Trophoblast cell (in vitro differentiated cells and primary cell): ENCODE measurements around the gene MANEAL.

Experiments used
- DNase-seq, 2 donors: peaks; one replicate each; pipeline ENCODE4 v3.0.0-alpha.2; 2016
- H2AFZ ChIP-seq: 2 replicates; pipeline ENCODE4 v1.6.1; 2013; ENCODE audit warnings: low read length, moderate library complexity, mild to moderate bottlenecking; ENCODE audit not compliant: insufficient read depth, poor library complexity
- H2AK5ac ChIP-seq: 2 replicates; pipeline ENCODE4 v1.6.1; 2013; ENCODE audit warnings: mild to moderate bottlenecking, low read length
- H2BK120ac ChIP-seq: 2 replicates; pipeline ENCODE4 v1.6.1; 2013; ENCODE audit warnings: low read length, mild to moderate bottlenecking, moderate library complexity; ENCODE audit not compliant: insufficient read depth, poor library complexity
- H2BK12ac ChIP-seq: 2 replicates; pipeline ENCODE4 v1.6.1; 2013; ENCODE audit warnings: mild to moderate bottlenecking, low read length, moderate library complexity
- H2BK5ac ChIP-seq: 2 replicates; pipeline ENCODE4 v1.6.1; 2013; ENCODE audit warnings: low read length, low read depth, moderate library complexity, mild to moderate bottlenecking; ENCODE audit not compliant: poor library complexity
- H3K14ac ChIP-seq: 2 replicates; pipeline ENCODE4 v1.6.1; 2013; ENCODE audit warnings: mild to moderate bottlenecking, low read length
- H3K18ac ChIP-seq: 2 replicates; pipeline ENCODE4 v1.6.1; 2013; ENCODE audit warnings: mild to moderate bottlenecking, low read length
- H3K23ac ChIP-seq: 2 replicates; pipeline ENCODE4 v1.6.1; 2013; ENCODE audit warnings: low read length
- H3K27ac ChIP-seq: 2 replicates; pipeline ENCODE4 v1.5.1; 2013; ENCODE audit warnings: low read depth, mild to moderate bottlenecking, inconsistent platforms, low read length, moderate library complexity
- H3K27me3 ChIP-seq: 2 replicates; pipeline ENCODE4 v1.6.1; 2013; ENCODE audit warnings: inconsistent platforms, mild to moderate bottlenecking, low read length, moderate library complexity; ENCODE audit not compliant: insufficient read depth
- H3K36me3 ChIP-seq, 2 experiments: 1 replicate in 1 of 2; 2 replicates in 1 of 2; pipeline ENCODE4 v1.6.1; 2013; ENCODE audit warnings: low read length in 2 of 2, mild to moderate bottlenecking in 2 of 2, moderate library complexity in 1 of 2; ENCODE audit not compliant: insufficient read depth in 2 of 2, control insufficient read depth in 1 of 2
- H3K4ac ChIP-seq: 2 replicates; pipeline ENCODE4 v1.6.1; 2013; ENCODE audit warnings: low read depth, mild to moderate bottlenecking, low read length, moderate library complexity
- H3K4me1 ChIP-seq, 2 experiments: 1 replicate in 1 of 2; 2 replicates in 1 of 2; pipeline ENCODE4 v1.6.1; 2013; ENCODE audit warnings: low read length in 2 of 2, mild to moderate bottlenecking in 2 of 2, moderate library complexity in 1 of 2; ENCODE audit not compliant: insufficient read depth in 2 of 2, control insufficient read depth in 1 of 2
- H3K4me2 ChIP-seq: 2 replicates; pipeline ENCODE4 v1.6.1; 2013; ENCODE audit warnings: inconsistent platforms, mild to moderate bottlenecking, low read length, moderate library complexity
- H3K4me3 ChIP-seq: 2 replicates; pipeline ENCODE4 v1.5.1; 2013; ENCODE audit warnings: mild to moderate bottlenecking, low read depth, low read length, inconsistent platforms
- H3K79me1 ChIP-seq: one replicate; pipeline ENCODE4 v1.6.1; 2013; ENCODE audit warnings: low read length
- H3K79me2 ChIP-seq: 2 replicates; pipeline ENCODE4 v1.6.1; 2013; ENCODE audit warnings: low read length, mild to moderate bottlenecking; ENCODE audit not compliant: control insufficient read depth, insufficient read depth, poor library complexity
- H3K9ac ChIP-seq: 2 replicates; pipeline ENCODE4 v1.6.1; 2013; ENCODE audit warnings: mild to moderate bottlenecking, low read length
- H3K9me3 ChIP-seq: 2 replicates; pipeline ENCODE4 v1.6.1; 2013; ENCODE audit warnings: low read depth, mild to moderate bottlenecking, control low read depth, inconsistent platforms, low read length; ENCODE audit not compliant: insufficient read depth
- H4K12ac ChIP-seq: 2 replicates; pipeline ENCODE4 v1.6.1; 2013; ENCODE audit warnings: low read depth, mild to moderate bottlenecking, low read length, moderate library complexity
- H4K8ac ChIP-seq: 2 replicates; pipeline ENCODE4 v1.6.1; 2013; ENCODE audit warnings: low read depth, mild to moderate bottlenecking, low read length, moderate library complexity
- H4K91ac ChIP-seq: one replicate; pipeline ENCODE4 v1.6.1; 2013; ENCODE audit warnings: low read depth, mild to moderate bottlenecking, low read length, moderate library complexity
- WGBS: extraction: QIAGEN DNeasy Blood & Tissue Kit; methylation state at CpG from one replicate; pipeline ENCODE4 v1.1.7; 2013; ENCODE audit warnings: missing lambda C conversion rate; ENCODE audit not compliant: insufficient read length, insufficient coverage; ENCODE audit errors: extremely low coverage; 5-methylcytosine and 5-hydroxymethylcytosine counted together

Gene MANEAL

DNA sequence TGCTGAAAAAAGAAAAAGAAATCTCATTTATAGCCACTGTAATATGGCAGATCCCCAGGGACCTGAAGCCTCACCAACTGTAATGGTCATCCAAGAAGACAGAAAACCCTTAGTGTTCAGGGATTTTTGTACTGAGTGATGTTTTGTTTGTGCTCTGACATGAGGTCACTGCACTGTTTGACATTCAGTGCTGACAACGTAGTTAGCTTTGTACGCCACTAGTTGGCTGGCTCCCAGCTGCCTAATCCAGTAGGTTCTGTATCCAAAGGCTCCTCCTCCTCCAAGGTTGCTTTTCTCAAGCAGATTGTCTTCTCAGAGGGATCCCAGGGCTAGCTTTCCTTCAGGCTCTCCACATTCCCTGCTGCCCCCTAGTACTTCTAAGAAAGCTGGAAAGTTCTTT lies 23.8 kb downstream of the MANEAL start:
- H3K79me2 ChIP-seq = no peaks in the 10 kb centered on the region
- no peak overlapping the region for H2AFZ ChIP-seq
- H2AK5ac ChIP-seq = no peak overlapping the region
- H3K4me3 ChIP-seq = no peak overlapping the region
- H3K27ac ChIP-seq = no peak overlapping the region
- H2BK5ac ChIP-seq = no peak overlapping the region
- H4K12ac ChIP-seq = no peak overlapping the region
- H3K18ac ChIP-seq = no peak overlapping the region
- no peak for DNase-seq
- H3K4ac ChIP-seq = no peak overlapping the region
- no peak overlapping the region for H4K91ac ChIP-seq
- H3K9ac ChIP-seq = no peak overlapping the region
- no peak overlapping the region for H3K14ac ChIP-seq
- no peak overlapping the region for H3K23ac ChIP-seq
- no CpG with 5 or more reads among the region's 2 CpGs for WGBS
- H3K4me2 ChIP-seq = no peak overlapping the region
- H3K36me3 ChIP-seq = peaks cover 30 to 44% of the 10 kb centered on the region in 2 experiments
- no peaks in the 10 kb centered on the region for H3K27me3 ChIP-seq
- no peaks in the 10 kb centered on the region for H3K79me1 ChIP-seq
- no peak overlapping the region for H2BK120ac ChIP-seq
- no peak overlapping the region for H4K8ac ChIP-seq
- no peaks in the 10 kb centered on the region for H3K9me3 ChIP-seq
- H3K4me1 ChIP-seq = no peaks in the 10 kb centered on the region
- H2BK12ac ChIP-seq = no peak overlapping the region

DNA sequence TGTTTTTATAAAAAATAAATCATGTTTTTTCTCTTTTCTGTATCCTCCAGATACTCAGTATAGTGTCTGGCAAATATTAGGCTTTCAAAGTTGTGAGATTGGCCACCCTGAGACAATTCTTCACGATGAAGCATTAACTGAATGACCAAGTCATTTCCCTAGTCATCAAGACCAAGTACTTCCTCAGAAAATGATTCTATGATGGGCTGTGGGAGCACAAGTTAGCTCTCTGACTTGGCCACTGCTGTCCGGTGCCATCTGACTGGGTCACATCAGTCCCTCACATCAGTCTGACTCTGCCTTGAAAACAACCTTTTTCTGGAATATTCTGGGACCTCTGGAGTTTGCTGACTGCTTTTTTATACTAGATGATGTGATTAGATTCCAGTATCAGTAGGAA lies 27.8 kb downstream of the MANEAL start:
- no peak overlapping the region for H3K18ac ChIP-seq
- H3K4me3 ChIP-seq = no peak overlapping the region
- no peak overlapping the region for H3K27ac ChIP-seq
- no peaks in the 10 kb centered on the region for H3K9me3 ChIP-seq
- H3K4me1 ChIP-seq = no peaks in the 10 kb centered on the region
- no peak overlapping the region for H3K23ac ChIP-seq
- no peak for DNase-seq
- H2BK5ac ChIP-seq = no peak overlapping the region
- peaks cover 18 to 40% of the 10 kb centered on the region in 2 experiments for H3K36me3 ChIP-seq
- H3K4me2 ChIP-seq = no peak overlapping the region
- no peak overlapping the region for H2AK5ac ChIP-seq
- H4K12ac ChIP-seq = no peak overlapping the region
- no peak overlapping the region for H2BK120ac ChIP-seq
- no peak overlapping the region for H3K14ac ChIP-seq
- H3K4ac ChIP-seq = no peak overlapping the region
- WGBS = no CpG with 5 or more reads among the region's 2 CpGs
- H3K79me2 ChIP-seq = no peaks in the 10 kb centered on the region
- no peak overlapping the region for H4K91ac ChIP-seq
- H3K9ac ChIP-seq = no peak overlapping the region
- no peak overlapping the region for H2BK12ac ChIP-seq
- no peaks in the 10 kb centered on the region for H3K79me1 ChIP-seq
- no peak overlapping the region for H4K8ac ChIP-seq
- no peaks in the 10 kb centered on the region for H3K27me3 ChIP-seq
- no peak overlapping the region for H2AFZ ChIP-seq

DNA sequence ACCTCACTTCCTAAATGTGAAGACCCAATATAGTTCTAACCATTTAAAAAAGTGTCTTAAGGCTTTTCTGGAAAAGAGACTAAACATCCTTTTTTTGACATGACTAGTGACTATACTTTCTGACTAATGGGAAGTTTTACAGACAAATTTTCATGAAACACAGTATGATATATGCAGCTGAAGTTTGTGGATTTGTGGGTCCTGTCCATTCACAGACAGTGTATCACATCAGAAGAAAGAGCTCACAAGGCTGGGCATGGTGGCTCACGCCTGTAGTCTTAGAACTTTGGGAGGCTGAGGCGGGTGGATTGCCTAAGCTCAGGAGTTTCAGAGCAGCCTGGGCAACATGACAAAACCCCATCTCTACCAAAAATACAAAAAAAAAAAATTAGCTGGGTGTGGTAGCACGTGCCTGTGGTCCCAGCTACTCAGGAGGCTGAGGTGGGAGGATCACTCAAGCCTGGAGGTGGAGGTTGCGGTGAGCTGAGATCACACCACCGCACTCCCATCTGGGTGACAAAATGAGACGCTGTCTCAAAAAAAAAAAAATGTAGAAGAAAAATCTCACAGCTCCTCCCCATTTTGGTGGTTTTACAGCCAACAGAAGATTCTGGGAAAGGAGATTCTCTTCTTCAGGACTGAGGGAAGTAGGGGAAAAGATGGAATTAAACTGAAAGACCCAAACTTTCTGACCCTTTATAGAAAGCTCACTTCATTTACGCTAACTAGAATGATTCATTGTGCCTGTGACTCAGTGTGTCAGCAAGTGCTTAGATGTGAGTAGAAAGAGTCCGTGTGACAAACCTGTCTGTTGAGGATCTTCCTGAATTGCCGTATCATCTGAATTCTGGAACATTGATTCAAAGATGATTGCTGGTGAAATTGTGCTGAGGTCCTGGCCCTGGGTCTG lies 29.5 kb downstream of the MANEAL start:
- Histone ChIP-seq H3K4me3 (no peak overlapping the region), H3K79me1 (no peaks in the 10 kb centered on the region), H3K27me3 (no peaks in the 10 kb centered on the region), H2BK120ac (no peak overlapping the region), H3K14ac (no peak overlapping the region), H3K79me2 (no peaks in the 10 kb centered on the region), H3K9ac (no peak overlapping the region), H3K36me3 (peaks cover 18 to 33% of the 10 kb centered on the region in 2 experiments), H2BK12ac (no peak overlapping the region), H4K8ac (no peak overlapping the region), H3K23ac (no peak overlapping the region), H3K18ac (no peak overlapping the region), H4K12ac (no peak overlapping the region), H2BK5ac (no peak overlapping the region), H3K9me3 (no peaks in the 10 kb centered on the region), H2AK5ac (no peak overlapping the region), H3K4me2 (no peak overlapping the region), H4K91ac (no peak overlapping the region), H3K4ac (no peak overlapping the region), H3K27ac (no peak overlapping the region), H3K4me1 (no peaks in the 10 kb centered on the region), H2AFZ (no peak overlapping the region)
- no peak for DNase-seq
- no CpG with 5 or more reads among the region's 9 CpGs for WGBS

DNA sequence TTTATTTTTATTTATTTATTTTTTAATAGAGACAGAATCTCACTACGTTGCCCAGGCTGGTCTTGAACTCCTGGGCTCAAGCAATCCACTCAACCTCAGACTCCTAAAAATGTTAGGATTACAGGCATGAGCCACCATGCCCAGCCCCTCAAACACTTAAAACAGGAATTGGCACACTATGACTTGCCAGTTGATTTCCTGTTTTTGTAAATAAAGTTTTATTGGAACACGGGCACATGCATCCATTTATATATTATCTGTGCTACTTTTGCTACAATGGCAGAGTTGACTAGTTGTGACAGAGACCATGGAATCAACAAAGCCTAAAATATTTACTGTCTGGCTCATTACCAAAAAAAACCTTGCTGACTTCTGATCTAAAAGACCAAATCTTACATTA lies 30.4 kb downstream of the MANEAL start:
- no peak overlapping the region for H3K9ac ChIP-seq

More for the DNA sequence above, 30.4 kb downstream of the MANEAL start:
- H3K79me1 ChIP-seq = no peaks in the 10 kb centered on the region
- WGBS = no CpG with 5 or more reads among the region's 2 CpGs
- H2AFZ ChIP-seq = no peak overlapping the region
- no peaks in the 10 kb centered on the region for H3K79me2 ChIP-seq
- DNase-seq = no peak
- no peak overlapping the region for H3K14ac ChIP-seq
- H4K12ac ChIP-seq = no peak overlapping the region
- H3K27me3 ChIP-seq = no peaks in the 10 kb centered on the region
- H3K4me3 ChIP-seq = no peak overlapping the region
- H2AK5ac ChIP-seq = no peak overlapping the region
- no peak overlapping the region for H4K8ac ChIP-seq
- H4K91ac ChIP-seq = no peak overlapping the region
- no peak overlapping the region for H3K4me2 ChIP-seq
- no peaks in the 10 kb centered on the region for H3K4me1 ChIP-seq
- H3K23ac ChIP-seq = no peak overlapping the region
- H2BK5ac ChIP-seq = no peak overlapping the region
- peaks cover 16 to 32% of the 10 kb centered on the region in 2 experiments for H3K36me3 ChIP-seq
- no peak overlapping the region for H3K18ac ChIP-seq
- H3K4ac ChIP-seq = no peak overlapping the region
- no peak overlapping the region for H2BK120ac ChIP-seq
- no peak overlapping the region for H3K27ac ChIP-seq
- H3K9me3 ChIP-seq = no peaks in the 10 kb centered on the region
- no peak overlapping the region for H2BK12ac ChIP-seq
